ENCODE measurements around the gene MTOR.

GRCh38 chr1:11138952-11139351 is 123.4 kb downstream of the MTOR start:
- no peak for TF ChIP-seq CTCF (IDR thresholded peaks at IDR 0.05)
- no peak for TF ChIP-seq POLR2A (IDR thresholded peaks at IDR 0.05)

All from right lobe of liver (tissue), 4 donors.